ENCODE measurements around the gene MBOAT1. TPM values are rescaled to one million over a fixed set of nuclear protein-coding genes. Genes with fewer than 3 reads are reported as not detected.

Gene MBOAT1, protein sequence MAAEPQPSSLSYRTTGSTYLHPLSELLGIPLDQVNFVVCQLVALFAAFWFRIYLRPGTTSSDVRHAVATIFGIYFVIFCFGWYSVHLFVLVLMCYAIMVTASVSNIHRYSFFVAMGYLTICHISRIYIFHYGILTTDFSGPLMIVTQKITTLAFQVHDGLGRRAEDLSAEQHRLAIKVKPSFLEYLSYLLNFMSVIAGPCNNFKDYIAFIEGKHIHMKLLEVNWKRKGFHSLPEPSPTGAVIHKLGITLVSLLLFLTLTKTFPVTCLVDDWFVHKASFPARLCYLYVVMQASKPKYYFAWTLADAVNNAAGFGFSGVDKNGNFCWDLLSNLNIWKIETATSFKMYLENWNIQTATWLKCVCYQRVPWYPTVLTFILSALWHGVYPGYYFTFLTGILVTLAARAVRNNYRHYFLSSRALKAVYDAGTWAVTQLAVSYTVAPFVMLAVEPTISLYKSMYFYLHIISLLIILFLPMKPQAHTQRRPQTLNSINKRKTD
- 15.8 TPM for polyA plus RNA-seq (2012; ENCODE audit: insufficient read length, low read depth)

DNA sequence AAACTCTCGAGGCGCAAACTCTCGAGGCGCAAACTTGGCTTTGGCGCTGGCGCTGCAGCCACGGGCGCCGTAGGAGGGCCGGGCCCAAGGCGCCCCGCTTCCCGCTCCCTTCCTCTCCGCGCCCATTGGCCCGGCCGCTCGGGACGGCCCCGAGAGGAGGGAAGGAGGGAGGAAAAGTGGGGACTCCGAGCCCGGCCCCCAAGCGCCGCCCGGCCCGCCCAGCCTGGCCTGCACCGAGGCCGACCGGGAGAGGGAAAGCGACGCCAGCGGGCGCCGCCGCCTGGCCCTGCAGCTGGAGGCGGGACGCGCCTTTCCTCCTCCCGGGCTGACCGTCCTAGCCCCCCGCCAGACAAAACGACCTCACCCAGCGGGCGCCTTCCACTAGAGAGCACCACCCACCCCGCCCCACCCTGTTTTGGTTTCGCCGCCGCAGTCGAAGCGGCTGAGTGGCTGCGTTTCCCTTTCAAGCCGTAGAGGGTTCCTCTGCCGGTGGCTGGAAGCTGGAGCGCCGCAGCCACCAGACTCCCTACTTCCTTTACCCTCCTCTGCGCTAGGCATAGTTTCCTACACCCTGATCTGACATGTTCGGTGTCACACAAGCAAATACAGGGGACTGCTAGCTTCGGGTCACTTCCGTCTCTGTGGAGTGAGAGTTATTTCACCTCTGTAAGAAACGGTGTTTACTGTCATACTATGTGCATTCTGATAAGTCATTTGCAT lies at the start of gene MBOAT1:
Gene MBOAT1, minus strand, starts transcription at position 78 of the 720 bp plus-strand sequence. CDS start 235 bp downstream, outside the sequence.
- TF ChIP-seq TAF1 (IDR thresholded peaks at IDR 0.05; ENCODE audit: borderline replicate concordance, insufficient read depth, low read length) (no peak; the same call in 1 of the 2 replicates), POLR2AphosphoS5 (IDR thresholded peaks at IDR 0.05; ENCODE audit: low read depth, low read length) (peak; percentile 71)

DNA sequence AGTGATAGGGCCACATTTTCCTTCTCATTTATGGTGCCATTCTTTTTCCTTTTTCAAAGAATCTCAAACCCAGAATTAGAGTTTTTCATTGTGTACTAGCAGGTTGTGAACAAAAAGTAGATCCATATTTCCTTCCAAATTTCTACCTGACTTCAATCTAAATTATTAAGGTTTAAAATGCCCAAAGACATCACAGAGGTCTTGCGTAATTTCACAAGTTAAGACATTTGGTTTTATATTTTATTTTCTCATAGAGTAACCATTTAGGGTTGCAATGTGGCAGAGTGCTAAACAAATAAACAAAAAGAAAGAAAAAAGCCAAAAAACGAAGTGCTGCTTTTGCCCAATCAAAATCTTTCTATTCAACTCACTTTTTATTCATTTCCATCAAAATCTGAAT lies 49.4 kb upstream of the MBOAT1 start:
- TF ChIP-seq TAF1 (IDR thresholded peaks at IDR 0.05; ENCODE audit: borderline replicate concordance, insufficient read depth, low read length) (no peak), SIN3A (IDR thresholded peaks at IDR 0.05; ENCODE audit: borderline replicate concordance, insufficient read depth, low read length) (no peak), FOXP2 (optimal IDR thresholded peaks at IDR 0.05; ENCODE audit: borderline replicate concordance, extremely low read depth, extremely low read length, insufficient read depth) (no peak), POLR2AphosphoS5 (IDR thresholded peaks at IDR 0.05; ENCODE audit: low read depth, low read length) (no peak)
- TF ChIP-seq, protein P1, sequence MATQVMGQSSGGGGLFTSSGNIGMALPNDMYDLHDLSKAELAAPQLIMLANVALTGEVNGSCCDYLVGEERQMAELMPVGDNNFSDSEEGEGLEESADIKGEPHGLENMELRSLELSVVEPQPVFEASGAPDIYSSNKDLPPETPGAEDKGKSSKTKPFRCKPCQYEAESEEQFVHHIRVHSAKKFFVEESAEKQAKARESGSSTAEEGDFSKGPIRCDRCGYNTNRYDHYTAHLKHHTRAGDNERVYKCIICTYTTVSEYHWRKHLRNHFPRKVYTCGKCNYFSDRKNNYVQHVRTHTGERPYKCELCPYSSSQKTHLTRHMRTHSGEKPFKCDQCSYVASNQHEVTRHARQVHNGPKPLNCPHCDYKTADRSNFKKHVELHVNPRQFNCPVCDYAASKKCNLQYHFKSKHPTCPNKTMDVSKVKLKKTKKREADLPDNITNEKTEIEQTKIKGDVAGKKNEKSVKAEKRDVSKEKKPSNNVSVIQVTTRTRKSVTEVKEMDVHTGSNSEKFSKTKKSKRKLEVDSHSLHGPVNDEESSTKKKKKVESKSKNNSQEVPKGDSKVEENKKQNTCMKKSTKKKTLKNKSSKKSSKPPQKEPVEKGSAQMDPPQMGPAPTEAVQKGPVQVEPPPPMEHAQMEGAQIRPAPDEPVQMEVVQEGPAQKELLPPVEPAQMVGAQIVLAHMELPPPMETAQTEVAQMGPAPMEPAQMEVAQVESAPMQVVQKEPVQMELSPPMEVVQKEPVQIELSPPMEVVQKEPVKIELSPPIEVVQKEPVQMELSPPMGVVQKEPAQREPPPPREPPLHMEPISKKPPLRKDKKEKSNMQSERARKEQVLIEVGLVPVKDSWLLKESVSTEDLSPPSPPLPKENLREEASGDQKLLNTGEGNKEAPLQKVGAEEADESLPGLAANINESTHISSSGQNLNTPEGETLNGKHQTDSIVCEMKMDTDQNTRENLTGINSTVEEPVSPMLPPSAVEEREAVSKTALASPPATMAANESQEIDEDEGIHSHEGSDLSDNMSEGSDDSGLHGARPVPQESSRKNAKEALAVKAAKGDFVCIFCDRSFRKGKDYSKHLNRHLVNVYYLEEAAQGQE (IDR thresholded peaks at IDR 0.05; ENCODE audit: insufficient read depth in 1 of 2, low read depth in 2 of 2, low read length in 2 of 2), result no peak

DNA sequence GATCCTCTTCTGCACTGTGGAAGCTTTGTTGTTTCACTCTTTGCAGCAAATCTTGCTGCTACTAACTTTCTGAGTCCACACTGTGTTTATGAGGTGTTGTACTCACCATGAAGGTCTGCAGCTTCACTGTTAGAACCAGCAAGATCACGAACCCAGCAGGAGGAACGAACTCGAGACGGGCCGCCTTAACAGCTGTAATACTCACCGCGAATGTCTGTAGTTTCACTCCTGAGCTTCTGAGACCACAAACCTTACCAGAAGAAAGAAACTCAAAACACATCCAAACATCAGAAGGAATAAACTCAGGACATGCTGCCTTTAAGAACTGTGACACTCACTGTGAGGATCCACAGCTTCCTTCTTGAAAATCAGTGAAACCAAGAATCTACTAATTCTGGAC lies 48.1 kb upstream of the MBOAT1 start:
- no peak for TF ChIP-seq SIN3A (IDR thresholded peaks at IDR 0.05; ENCODE audit: borderline replicate concordance, insufficient read depth, low read length)
- TF ChIP-seq, protein P1 (IDR thresholded peaks at IDR 0.05; ENCODE audit: insufficient read depth in 1 of 2, low read depth in 2 of 2, low read length in 2 of 2), result no peak
- no peak for TF ChIP-seq POLR2AphosphoS5 (IDR thresholded peaks at IDR 0.05; ENCODE audit: low read depth, low read length)
- TF ChIP-seq TAF1 (IDR thresholded peaks at IDR 0.05; ENCODE audit: borderline replicate concordance, insufficient read depth, low read length), result no peak
- TF ChIP-seq FOXP2 (optimal IDR thresholded peaks at IDR 0.05; ENCODE audit: borderline replicate concordance, extremely low read depth, extremely low read length, insufficient read depth), result no peak

DNA sequence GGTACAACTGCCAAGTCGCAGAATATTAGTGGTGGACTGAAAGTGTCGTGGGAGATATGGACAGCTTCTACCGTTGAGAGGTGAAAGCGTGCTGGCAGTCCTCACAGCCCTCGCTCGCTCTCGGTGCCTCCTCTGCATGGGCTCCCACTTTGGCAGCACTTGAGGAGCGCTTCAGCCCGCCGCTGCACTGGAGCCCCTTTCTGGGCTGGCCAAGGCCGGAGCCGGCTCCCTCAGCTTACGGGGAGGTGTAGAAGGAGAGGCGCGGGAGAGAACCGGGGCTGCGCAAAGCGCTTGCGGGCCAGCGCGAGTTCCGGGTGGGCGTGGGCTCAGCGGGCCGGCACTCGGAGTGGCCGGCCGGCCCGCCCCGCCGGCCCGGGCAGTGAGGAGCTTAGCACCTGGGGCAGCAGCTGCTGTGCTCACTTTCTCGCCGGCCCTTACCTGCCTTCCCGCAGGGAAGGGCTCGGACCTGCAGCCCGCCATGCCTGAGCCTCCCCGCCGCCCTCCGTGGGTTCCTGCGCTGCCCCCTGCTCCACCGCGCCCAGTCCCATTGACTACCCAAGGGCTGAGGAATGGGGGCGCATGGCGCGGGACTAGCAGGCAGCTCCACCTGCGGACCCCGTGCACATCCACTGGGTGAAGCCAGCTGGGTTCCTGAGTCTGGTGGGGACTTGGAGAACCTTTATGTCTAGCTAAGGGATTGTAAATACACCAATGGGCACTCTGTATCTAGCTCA lies 47.2 kb upstream of the MBOAT1 start:
- TF ChIP-seq FOXP2 (optimal IDR thresholded peaks at IDR 0.05; ENCODE audit: borderline replicate concordance, extremely low read depth, extremely low read length, insufficient read depth) (no peak), POLR2AphosphoS5 (IDR thresholded peaks at IDR 0.05; ENCODE audit: low read depth, low read length) (no peak), SIN3A (IDR thresholded peaks at IDR 0.05; ENCODE audit: borderline replicate concordance, insufficient read depth, low read length) (no peak), TAF1 (IDR thresholded peaks at IDR 0.05; ENCODE audit: borderline replicate concordance, insufficient read depth, low read length) (no peak)
- TF ChIP-seq, protein P1 (IDR thresholded peaks at IDR 0.05; ENCODE audit: insufficient read depth in 1 of 2, low read depth in 2 of 2, low read length in 2 of 2), result no peak

DNA sequence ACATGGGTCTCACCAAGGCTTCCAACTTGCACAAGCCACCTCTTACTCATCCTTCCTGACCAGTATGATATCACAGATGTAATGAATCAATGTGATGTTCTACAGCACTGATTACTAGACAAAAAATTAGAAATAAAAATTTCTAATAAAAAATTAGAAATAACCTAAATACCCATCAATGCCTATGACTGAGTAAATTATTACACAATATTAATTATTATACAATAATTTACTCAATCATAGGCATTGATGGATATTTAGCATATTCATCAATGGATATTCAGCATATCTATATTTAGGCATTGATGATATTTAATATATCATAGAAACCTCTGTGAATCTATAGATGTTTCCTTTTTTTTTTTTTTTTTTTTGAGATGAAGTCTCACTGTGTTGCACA lies 43.2 kb upstream of the MBOAT1 start:
- TF ChIP-seq, protein P1 (IDR thresholded peaks at IDR 0.05; ENCODE audit: insufficient read depth in 1 of 2, low read depth in 2 of 2, low read length in 2 of 2), result no peak
- TF ChIP-seq SIN3A (IDR thresholded peaks at IDR 0.05; ENCODE audit: borderline replicate concordance, insufficient read depth, low read length) (no peak), POLR2AphosphoS5 (IDR thresholded peaks at IDR 0.05; ENCODE audit: low read depth, low read length) (no peak), FOXP2 (optimal IDR thresholded peaks at IDR 0.05; ENCODE audit: borderline replicate concordance, extremely low read depth, extremely low read length, insufficient read depth) (no peak), TAF1 (IDR thresholded peaks at IDR 0.05; ENCODE audit: borderline replicate concordance, insufficient read depth, low read length) (no peak)
